ENCODE results near the gene ATAD1.
"Not testable (repeated sequence)": the region's sequence is repeated elsewhere in the genome, so short reads cannot be mapped to it uniquely, and the experiment has no call there.

Gene ATAD1

GRCh38 chr10:87860156-87860795, 42.2 kb upstream of the ATAD1 start:
- Mint-ChIP-seq H3K9me3 (peaks cover 3% of the 10 kb centered on the region), H3K36me3 (ENCODE audit: low read depth) (no peaks in the 10 kb centered on the region), H3K4me3 (peak overlapping the region; percentile 16), H3K27ac (no peak overlapping the region), H3K27me3 (ENCODE audit: low read depth, poor library complexity) (peaks cover 3% of the 10 kb centered on the region), H3K4me1 (peaks cover 21% of the 10 kb centered on the region)
- TF ChIP-seq CTCF (IDR thresholded peaks at IDR 0.05), result no peak
- no peak for DNase-seq

- H3K4me1 Mint-ChIP-seq; H3K27ac Mint-ChIP-seq; DNase-seq; H3K36me3 Mint-ChIP-seq (ENCODE audit: low read depth); H3K4me3 Mint-ChIP-seq; H3K27me3 Mint-ChIP-seq (ENCODE audit: low read depth, poor library complexity); H3K9me3 Mint-ChIP-seq: not testable (repeated sequence)
Observed at GRCh38 chr10:87855665-87856064, 37.6 kb upstream of the ATAD1 start.

- H3K36me3 Mint-ChIP-seq (ENCODE audit: low read depth); DNase-seq; H3K27me3 Mint-ChIP-seq (ENCODE audit: low read depth, poor library complexity); H3K9me3 Mint-ChIP-seq; H3K27ac Mint-ChIP-seq; H3K4me3 Mint-ChIP-seq; H3K4me1 Mint-ChIP-seq: not testable (repeated sequence)
Observed at GRCh38 chr10:87855247-87855646, 37.2 kb upstream of the ATAD1 start.

GRCh38 chr10:87852089-87852488, 34.1 kb upstream of the ATAD1 start:
- DNase-seq, result no peak
- no peaks in the 10 kb centered on the region for H3K36me3 Mint-ChIP-seq (ENCODE audit: low read depth)
- H3K27me3 Mint-ChIP-seq (ENCODE audit: low read depth, poor library complexity), result no peaks in the 10 kb centered on the region
- no peak for TF ChIP-seq CTCF (IDR thresholded peaks at IDR 0.05)
- H3K27ac Mint-ChIP-seq, result no peak overlapping the region
- H3K9me3 Mint-ChIP-seq, result peaks cover 3% of the 10 kb centered on the region
- H3K4me3 Mint-ChIP-seq, result no peak overlapping the region
- H3K4me1 Mint-ChIP-seq, result no peaks in the 10 kb centered on the region

- peak; percentile 25 for DNase-seq
- Mint-ChIP-seq H3K27ac (no peak overlapping the region), H3K36me3 (ENCODE audit: low read depth) (no peaks in the 10 kb centered on the region), H3K4me1 (no peaks in the 10 kb centered on the region), H3K4me3 (no peak overlapping the region), H3K9me3 (peaks cover 3% of the 10 kb centered on the region), H3K27me3 (ENCODE audit: low read depth, poor library complexity) (no peaks in the 10 kb centered on the region)
- peak; percentile 52 for TF ChIP-seq CTCF (IDR thresholded peaks at IDR 0.05)
Observed at GRCh38 chr10:87850742-87851205, 32.7 kb upstream of the ATAD1 start.

- Mint-ChIP-seq H3K36me3 (ENCODE audit: low read depth) (no peaks in the 10 kb centered on the region), H3K27me3 (ENCODE audit: low read depth, poor library complexity) (no peaks in the 10 kb centered on the region), H3K4me3 (no peak overlapping the region), H3K4me1 (no peaks in the 10 kb centered on the region), H3K27ac (no peak overlapping the region), H3K9me3 (no peaks in the 10 kb centered on the region)
- no peak for DNase-seq
- TF ChIP-seq CTCF (IDR thresholded peaks at IDR 0.05), result no peak
Observed at GRCh38 chr10:87849001-87849400, 31.0 kb upstream of the ATAD1 start.

- no peak overlapping the region for H3K4me3 Mint-ChIP-seq
- H3K36me3 Mint-ChIP-seq (ENCODE audit: low read depth), result no peaks in the 10 kb centered on the region
- no peak for DNase-seq
- H3K27ac Mint-ChIP-seq, result no peak overlapping the region
- TF ChIP-seq CTCF (IDR thresholded peaks at IDR 0.05), result no peak
- H3K4me1 Mint-ChIP-seq, result no peaks in the 10 kb centered on the region
- no peaks in the 10 kb centered on the region for H3K27me3 Mint-ChIP-seq (ENCODE audit: low read depth, poor library complexity)
- no peaks in the 10 kb centered on the region for H3K9me3 Mint-ChIP-seq
Observed at GRCh38 chr10:87847550-87847949, 29.5 kb upstream of the ATAD1 start.

- not testable (repeated sequence) for H3K4me3 Mint-ChIP-seq; H3K9me3 Mint-ChIP-seq; H3K27me3 Mint-ChIP-seq (ENCODE audit: low read depth, poor library complexity); H3K4me1 Mint-ChIP-seq; H3K27ac Mint-ChIP-seq; DNase-seq; H3K36me3 Mint-ChIP-seq (ENCODE audit: low read depth)
Observed at GRCh38 chr10:87846711-87847110, 28.7 kb upstream of the ATAD1 start.

Data from nephron progenitor cell (in vitro differentiated cells).